ENCODE results near the gene ENTPD8.

ENTPD8 gene

DNA sequence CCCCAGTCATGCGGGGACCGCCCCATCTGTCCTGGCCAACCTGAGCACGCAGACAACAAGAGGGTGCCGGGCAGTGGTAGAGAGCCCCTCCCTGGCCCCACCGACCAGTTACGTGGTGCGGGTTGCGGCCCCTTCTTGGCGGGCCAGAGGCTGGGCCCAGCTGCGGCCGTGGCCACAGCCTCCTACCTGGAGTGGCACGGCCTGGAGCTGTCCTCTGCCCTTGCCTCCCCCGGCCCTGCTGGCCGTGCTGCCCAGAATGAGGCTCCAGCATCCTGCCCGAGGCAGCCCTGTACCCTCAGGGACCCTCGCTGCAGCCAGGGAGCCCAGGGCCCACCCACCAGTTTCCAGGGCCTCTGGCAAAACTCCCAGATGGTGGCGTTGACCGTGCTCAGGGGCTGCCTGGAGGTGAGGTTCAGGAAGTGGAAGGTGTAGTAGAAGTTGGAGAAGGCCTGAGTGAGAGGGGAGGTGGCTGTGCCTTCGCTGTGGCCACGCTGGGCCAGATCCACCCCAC lies 5.7 kb downstream of the ENTPD8 start:
- H3K36me3 ChIP-seq (ENCODE audit: low read depth), result no peaks in the 10 kb centered on the region
- no peak for ATAC-seq (ENCODE audit: low read depth)
- peak; percentile 52 for DNase-seq (ENCODE audit: low spot score)
- no peak overlapping the region for H3K4me3 ChIP-seq (ENCODE audit: severe bottlenecking)
- H3K27ac ChIP-seq (ENCODE audit: poor library complexity, severe bottlenecking), result no peak overlapping the region
- H3K27me3 ChIP-seq (ENCODE audit: insufficient read depth, poor library complexity, severe bottlenecking), result no peaks in the 10 kb centered on the region
- TF ChIP-seq, protein P1, sequence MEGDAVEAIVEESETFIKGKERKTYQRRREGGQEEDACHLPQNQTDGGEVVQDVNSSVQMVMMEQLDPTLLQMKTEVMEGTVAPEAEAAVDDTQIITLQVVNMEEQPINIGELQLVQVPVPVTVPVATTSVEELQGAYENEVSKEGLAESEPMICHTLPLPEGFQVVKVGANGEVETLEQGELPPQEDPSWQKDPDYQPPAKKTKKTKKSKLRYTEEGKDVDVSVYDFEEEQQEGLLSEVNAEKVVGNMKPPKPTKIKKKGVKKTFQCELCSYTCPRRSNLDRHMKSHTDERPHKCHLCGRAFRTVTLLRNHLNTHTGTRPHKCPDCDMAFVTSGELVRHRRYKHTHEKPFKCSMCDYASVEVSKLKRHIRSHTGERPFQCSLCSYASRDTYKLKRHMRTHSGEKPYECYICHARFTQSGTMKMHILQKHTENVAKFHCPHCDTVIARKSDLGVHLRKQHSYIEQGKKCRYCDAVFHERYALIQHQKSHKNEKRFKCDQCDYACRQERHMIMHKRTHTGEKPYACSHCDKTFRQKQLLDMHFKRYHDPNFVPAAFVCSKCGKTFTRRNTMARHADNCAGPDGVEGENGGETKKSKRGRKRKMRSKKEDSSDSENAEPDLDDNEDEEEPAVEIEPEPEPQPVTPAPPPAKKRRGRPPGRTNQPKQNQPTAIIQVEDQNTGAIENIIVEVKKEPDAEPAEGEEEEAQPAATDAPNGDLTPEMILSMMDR (IDR thresholded peaks at IDR 0.05; ENCODE audit: poor library complexity, severe bottlenecking), result no peak
- peaks cover 10% of the 10 kb centered on the region for H3K4me1 ChIP-seq (ENCODE audit: insufficient read depth, poor library complexity, severe bottlenecking)
- no peaks in the 10 kb centered on the region for H3K9me3 ChIP-seq (ENCODE audit: severe bottlenecking)

DNA sequence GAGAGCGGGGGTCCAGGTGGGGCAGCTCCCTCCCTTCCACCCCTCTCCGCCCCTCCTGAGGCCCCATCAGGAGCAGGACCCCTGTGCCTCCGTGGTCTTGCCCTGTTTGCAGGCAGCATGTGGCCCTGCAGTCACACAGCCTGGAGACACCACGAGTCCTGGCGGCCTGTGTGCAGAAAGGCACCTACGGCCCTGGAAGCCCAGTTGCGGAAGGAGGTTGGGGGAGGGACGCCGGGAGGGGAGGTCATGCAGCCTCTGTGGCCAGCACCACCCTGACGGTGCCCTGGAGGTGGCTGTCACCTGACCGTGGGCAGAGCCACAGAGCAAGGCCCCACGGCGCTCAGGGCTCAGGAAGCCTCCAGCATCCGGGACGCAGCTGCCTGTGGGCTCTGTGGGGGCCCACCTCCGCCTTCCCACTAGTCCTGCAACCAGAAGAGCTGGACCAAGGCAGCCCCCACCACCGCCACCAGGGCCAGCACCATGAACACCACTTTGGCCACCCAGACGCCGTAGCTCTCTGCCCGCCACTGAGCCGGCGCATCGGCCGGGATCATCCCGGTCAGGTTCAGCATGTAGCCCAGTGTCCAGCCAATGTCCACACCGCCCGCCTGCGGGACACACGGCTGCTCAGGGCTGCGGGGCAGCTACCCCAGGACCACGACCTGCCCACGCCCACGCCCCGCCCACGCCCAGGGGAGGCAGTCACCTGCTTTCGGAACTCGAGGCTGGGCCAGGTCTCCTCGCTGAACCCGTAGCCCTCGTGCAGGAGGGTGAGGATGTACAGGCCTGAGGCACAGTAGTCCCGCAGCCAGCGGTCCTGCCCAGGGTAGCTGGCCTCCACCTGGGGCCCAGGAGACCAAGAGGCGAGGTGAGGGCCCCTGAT lies 6.4 kb downstream of the ENTPD8 start:
- Histone ChIP-seq H3K27me3 (ENCODE audit: insufficient read depth, poor library complexity, severe bottlenecking) (no peaks in the 10 kb centered on the region), H3K36me3 (ENCODE audit: low read depth) (no peaks in the 10 kb centered on the region), H3K4me3 (ENCODE audit: severe bottlenecking) (no peak overlapping the region), H3K4me1 (ENCODE audit: insufficient read depth, poor library complexity, severe bottlenecking) (peaks cover 10% of the 10 kb centered on the region), H3K27ac (ENCODE audit: poor library complexity, severe bottlenecking) (no peak overlapping the region), H3K9me3 (ENCODE audit: severe bottlenecking) (no peaks in the 10 kb centered on the region)
- TF ChIP-seq, protein P1 (IDR thresholded peaks at IDR 0.05; ENCODE audit: poor library complexity, severe bottlenecking), result no peak
- ATAC-seq (ENCODE audit: low read depth), result no peak
- peak; percentile 61 for DNase-seq (ENCODE audit: low spot score)

DNA sequence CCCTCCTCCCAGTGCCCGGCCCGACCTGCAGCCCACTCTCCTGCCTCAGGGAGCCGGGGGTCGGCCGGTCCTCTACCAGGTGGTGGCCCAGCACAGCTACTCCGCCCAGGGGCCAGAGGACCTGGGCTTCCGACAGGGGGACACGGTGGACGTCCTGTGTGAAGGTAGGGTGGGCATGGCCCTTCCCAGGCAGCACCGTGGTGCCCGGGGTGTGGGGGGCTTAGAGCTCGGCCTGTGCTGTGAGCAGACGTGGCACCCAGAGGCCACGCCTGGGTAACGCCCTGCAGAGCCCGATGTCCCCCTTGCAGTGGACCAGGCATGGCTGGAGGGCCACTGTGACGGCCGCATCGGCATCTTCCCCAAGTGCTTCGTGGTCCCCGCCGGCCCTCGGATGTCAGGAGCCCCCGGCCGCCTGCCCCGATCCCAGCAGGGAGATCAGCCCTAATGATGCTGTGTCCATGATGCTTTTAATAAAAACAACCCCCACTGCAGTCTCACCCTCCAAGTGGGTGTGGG lies 7.2 kb downstream of the ENTPD8 start:
- TF ChIP-seq, protein P1 (IDR thresholded peaks at IDR 0.05; ENCODE audit: poor library complexity, severe bottlenecking), result no peak
- DNase-seq (ENCODE audit: low spot score) (no peak), ATAC-seq (ENCODE audit: low read depth) (no peak)
- peaks cover 10% of the 10 kb centered on the region for H3K4me1 ChIP-seq (ENCODE audit: insufficient read depth, poor library complexity, severe bottlenecking)
- no peaks in the 10 kb centered on the region for H3K27me3 ChIP-seq (ENCODE audit: insufficient read depth, poor library complexity, severe bottlenecking)
- H3K27ac ChIP-seq (ENCODE audit: poor library complexity, severe bottlenecking), result no peak overlapping the region
- H3K9me3 ChIP-seq (ENCODE audit: severe bottlenecking), result no peaks in the 10 kb centered on the region
- no peak overlapping the region for H3K4me3 ChIP-seq (ENCODE audit: severe bottlenecking)
- no peaks in the 10 kb centered on the region for H3K36me3 ChIP-seq (ENCODE audit: low read depth)

DNA sequence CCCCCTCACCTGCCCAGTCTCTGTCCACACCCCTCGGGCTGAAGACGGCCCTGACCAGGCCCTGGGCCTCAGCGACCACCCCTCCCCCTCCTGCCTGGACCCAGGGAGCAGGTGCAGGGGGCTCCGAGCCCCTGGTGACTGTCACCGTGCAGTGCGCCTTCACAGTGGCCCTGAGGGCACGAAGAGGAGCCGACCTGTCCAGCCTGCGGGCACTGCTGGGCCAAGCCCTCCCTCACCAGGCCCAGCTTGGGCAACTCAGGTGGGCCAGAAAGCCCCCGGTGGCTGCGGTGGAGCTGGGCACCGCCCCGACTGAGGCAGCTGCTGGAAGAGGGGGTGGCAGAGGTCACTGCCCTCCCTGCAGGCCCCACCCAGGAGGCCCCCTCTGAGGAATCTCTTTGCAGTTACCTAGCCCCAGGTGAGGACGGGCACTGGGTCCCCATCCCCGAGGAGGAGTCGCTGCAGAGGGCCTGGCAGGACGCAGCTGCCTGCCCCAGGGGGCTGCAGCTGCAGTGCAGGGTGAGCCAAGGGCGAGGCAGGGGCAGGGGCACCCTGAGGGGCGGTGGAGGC lies 7.7 kb downstream of the ENTPD8 start:
- DNase-seq (ENCODE audit: low spot score) (no peak), ATAC-seq (ENCODE audit: low read depth) (no peak)
- Histone ChIP-seq H3K27me3 (ENCODE audit: insufficient read depth, poor library complexity, severe bottlenecking) (no peaks in the 10 kb centered on the region), H3K4me3 (ENCODE audit: severe bottlenecking) (no peak overlapping the region), H3K4me1 (ENCODE audit: insufficient read depth, poor library complexity, severe bottlenecking) (peaks cover 10% of the 10 kb centered on the region), H3K27ac (ENCODE audit: poor library complexity, severe bottlenecking) (no peak overlapping the region), H3K36me3 (ENCODE audit: low read depth) (no peaks in the 10 kb centered on the region), H3K9me3 (ENCODE audit: severe bottlenecking) (no peaks in the 10 kb centered on the region)
- TF ChIP-seq, protein P1 (IDR thresholded peaks at IDR 0.05; ENCODE audit: poor library complexity, severe bottlenecking), result no peak
